HG03432 (cell line): Measurements from ENCODE around the gene NPVF.

Experiments
- ATAC-seq: cut with Tn5 transposase; IDR thresholded peaks from one replicate; pipeline ENCODE4 v1.9.1; 2021; ENCODE audit warnings: mild to moderate bottlenecking, moderate library complexity; ENCODE audit not compliant: unreplicated experiment

Gene NPVF, protein sequence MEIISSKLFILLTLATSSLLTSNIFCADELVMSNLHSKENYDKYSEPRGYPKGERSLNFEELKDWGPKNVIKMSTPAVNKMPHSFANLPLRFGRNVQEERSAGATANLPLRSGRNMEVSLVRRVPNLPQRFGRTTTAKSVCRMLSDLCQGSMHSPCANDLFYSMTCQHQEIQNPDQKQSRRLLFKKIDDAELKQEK

DNA sequence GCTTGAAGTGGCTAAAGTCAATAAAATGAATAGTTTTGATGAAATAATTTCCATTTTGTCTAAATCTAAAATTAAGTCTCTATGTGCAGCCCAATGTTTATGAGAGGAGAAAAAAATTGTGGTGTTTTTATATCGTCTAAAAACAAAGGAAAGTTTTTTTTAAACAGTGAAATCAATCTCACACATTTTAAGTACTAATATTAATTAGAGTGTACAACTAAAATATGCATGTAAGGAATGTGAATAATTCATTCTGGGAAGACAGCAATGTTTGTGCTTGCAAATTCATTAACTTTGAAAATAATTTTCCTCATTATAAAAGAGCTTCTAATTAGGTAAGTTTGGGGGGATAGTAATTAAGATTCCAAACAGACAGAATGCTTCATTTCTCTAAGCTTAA lies at the start of gene NPVF:
TSS of gene NPVF (minus strand) at position 101 of the 400 bp plus-strand sequence. CDS start at position 54, 47 bp downstream.
- no peak for ATAC-seq

DNA sequence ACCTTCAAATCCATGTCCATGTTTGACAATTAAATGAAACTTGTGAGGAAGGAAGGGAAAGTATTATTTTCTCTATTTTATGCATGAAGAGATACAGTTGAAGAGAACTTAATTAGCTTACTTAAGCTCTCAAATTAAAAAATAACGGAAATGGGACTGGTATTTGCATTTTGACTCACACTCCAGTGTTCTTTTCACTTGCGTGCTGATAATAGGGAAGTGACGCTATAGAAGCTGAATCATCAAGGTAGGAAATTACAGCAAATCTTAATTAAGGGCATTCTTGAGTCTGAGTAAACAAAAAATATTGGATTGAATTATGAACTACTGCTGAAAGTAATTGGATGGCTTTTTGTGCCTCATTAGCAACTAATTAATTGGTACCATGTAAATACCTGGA lies 44.0 kb upstream of the NPVF start:
- ATAC-seq = no peak

DNA sequence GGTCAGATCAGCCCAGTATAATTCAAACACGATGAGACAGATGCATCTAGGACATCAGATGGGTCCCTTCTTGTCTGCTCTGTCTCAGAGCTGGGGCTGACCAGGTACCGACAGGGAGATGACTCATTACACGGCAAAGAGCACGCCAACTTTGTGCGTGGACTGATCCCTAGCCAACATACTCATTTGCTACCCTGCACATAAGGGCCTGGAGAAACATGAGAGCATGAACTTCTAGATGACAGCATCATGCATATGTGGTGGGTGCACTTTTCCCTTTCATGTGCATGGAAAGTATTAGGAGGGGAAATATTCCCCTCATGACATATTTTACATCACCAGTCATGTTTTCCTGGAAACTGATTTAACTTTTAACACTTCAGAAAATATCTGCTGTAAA lies 35.1 kb upstream of the NPVF start:
- ATAC-seq = no peak

DNA sequence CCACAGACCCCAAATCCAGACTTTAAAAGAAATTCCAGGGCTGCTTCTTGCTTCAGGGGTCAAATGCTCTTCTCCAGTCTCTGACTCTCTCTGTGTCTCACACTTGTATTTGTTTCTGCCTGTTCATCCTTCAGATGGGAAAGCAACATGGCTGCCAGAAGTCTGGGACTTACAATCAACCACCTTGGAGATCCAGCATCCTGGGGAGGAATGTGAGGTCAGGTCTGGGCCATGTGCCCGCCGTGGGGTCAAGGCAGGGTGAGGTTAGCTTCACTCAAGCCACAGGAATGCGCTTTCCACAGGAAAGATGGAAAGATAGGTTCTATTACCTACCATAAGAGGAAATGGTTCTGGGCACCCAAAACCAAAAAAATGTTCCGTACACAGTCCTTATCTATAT lies 34.3 kb upstream of the NPVF start:
- ATAC-seq = no peak

DNA sequence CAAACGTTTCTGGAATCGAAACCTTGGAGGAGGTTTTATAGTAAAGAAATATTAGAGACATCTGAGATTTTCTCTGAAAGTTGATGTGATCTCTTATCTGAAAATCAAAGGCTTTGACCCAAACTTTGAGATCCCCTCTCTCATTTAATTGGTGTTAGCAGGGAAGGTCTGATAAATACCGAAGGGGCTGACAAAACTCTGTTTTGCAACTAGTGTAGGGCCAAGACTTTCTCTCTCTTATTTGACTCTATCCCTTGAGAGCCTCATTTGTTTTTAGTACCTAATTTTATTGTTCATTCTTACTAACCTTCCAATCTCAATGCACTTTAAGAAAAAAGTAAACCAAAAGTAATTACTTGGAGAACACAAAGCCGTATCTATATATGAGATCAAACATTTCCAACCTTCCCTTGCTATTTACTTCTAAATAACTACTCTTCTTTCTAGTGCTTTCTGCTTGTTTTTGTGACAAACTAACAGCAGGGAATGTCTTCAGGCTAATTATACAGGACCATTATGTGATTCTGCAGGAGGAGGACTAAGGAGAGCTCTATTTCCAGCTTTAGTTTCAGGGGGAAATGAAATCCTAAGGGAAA lies 33.4 kb upstream of the NPVF start:
- ATAC-seq = no peak

DNA sequence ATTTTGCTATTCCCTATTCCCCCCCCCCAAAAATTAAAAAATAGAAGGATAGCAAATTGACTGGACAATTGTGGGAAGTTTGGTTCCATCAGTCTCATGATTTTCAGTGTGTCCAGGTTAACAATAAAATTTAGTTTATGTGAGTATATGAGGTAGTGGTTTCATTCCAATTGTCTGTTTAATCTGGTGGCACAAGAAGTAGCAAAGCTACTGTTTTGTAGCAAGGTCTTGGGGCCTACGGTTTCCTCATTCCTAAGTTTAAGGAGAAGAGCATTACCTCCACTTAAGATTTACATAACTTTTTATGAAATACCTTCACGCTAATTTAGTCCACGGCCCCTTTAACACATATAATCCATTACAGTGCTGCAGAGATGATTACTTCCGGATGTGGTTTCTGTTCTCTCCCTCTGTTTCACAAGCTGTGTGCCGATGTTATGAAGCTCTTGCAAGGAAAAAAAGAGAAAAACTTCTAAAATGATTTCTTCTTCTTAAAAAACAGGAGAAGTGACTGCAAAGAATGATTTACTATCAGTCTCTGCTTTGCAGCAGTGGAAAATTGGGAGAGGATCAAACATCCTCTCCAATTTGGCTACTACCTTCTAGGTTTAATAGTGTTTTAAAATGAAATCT lies 32.7 kb upstream of the NPVF start:
- ATAC-seq = peak; percentile 82

DNA sequence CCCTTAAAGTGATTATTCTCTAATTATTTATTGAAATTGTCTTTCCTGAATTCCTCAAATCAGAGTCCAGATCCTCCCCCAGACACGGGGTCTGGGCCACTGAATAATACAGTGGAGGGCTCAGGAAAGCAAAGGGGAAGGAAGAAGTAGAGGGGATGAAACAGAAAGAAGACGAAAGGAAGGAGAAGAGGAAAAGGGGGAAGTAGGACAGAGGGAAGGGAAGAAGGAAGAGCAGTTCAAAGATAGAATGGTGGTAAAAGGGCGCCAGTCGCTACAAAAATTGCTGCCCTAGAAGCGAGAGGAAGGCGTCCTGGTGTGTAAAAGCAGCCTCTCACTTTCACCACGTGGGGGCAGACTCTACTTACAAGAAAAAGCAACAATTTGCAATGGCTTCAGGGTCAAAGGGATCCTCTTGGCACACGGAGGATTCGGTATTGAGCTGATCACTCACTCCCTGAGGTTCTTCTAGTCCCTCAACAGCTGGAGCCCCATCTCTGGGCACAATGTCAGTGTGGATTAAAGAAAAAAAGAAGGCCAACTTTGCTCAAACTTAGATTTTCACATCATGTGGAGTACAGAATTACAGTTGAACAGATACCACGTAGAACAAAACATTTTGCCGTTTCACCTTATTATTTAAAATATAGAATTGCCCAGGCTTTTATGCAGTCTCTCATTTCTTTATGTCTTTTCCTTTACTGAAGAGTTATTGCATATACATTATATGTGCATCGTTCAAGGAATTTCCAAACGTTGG lies 31.4 kb upstream of the NPVF start:
- ATAC-seq = peak; percentile 80

DNA sequence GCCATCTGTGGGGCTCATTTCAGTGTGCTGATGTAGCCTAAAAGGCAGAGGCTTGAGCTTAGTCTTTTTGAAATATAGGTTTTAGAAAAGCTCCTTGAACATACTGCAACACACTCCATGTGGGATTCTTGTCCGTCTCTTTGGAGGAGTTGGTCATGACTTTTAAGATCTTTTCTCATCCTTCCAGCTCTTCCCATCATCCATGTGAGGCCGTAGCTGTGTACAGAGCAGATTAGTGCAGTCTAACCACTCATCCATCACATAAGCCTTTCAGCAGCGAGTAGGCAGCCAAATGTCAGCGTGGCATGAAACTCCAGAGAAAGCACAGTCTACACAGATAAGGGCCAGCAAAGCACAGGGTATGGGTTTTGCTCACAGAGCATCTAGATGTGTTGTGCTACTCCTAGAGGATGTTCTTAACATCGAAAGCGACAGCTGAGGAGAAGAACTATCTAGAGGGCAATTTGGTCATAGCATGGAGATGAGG lies 28.1 kb upstream of the NPVF start:
- no peak for ATAC-seq

DNA sequence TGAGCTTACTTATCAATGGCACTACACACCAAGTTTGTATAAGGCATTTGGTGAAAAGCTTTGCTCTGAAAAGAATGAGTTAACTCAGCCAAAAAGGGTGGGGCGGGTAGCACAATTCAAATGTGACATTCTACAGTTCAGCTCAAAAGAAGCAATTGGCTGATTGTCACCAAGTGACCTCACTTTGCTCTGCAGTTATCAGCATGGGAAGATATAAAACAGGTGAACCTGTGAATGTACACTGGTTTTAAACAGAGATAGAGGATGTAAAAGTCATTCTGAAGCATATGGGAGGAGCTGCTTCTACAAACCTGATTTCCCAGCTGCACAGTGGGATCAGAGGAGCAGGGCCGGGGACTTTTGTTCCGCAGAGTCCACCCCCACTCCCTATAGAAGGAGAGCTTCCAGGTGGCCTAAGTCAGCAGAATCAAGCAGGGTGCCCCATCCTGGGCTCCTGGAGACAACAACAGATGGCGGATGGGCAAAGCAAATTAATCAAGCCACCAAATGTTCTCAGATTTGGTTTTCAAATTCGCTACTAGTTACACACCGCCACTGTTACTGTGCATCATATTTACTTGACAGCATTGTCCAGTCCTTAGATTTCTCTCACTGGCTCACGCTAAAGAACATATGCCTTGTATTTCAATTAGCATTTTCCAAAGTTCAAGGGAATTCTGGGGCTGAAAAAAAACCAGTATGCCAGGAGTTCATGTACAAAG lies 27.5 kb upstream of the NPVF start:
- ATAC-seq = no peak

DNA sequence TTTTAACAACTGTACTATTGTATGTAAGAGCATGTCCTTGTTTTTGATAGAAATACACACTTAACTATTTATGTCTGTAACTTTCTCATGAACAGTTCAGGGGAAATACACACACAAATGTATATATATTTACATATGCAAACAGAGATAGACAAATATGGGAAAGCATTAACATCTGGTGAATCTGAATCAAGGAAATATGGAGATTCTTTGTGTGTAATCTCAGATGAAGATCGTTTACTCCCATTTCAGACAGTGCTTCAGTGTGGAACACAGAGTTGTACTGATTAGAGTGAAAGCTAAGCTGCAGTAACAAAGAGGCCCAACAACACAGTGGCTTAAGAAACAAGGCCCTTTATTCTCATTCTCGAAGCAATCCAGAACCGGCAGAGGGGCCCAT lies 26.3 kb upstream of the NPVF start:
- ATAC-seq = no peak

DNA sequence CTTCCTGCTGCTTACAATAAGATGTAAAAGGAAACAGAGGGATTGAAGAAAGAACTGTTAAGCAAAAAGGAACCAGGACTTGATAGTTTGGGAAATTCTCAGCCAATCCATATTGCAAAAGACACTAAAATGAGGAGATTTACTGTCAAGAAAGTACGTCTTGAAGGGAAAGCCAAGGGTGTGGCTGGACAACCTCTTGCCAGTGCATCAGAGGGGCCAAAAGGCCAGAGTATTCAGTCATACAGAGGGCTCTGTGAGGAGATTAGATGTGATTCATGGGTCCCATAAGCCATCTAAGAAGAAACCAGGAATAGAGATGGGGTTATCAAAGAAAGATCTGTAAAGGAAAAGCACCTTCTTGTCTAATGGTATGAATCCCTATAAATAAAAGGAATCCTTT lies 25.4 kb upstream of the NPVF start:
- no peak for ATAC-seq

DNA sequence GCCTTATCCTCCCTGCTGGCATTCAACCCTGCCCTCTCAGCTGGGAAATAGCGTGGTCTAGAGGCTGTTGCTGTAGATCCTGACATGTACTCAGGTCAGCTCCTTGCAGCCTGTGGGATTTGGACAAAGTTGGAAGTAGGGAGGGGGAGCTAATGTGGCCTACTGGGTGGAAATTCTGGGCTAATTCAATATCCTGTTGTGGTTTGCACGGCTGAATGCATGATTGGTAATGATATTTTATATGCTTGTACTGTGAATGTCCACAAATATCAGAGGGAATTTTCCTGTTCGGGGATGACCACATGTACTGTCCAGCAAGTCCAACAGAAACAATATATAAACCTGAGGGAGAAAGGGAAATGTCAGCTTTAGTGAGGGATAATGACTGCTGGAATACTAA lies 22.1 kb upstream of the NPVF start:
- no peak for ATAC-seq

DNA sequence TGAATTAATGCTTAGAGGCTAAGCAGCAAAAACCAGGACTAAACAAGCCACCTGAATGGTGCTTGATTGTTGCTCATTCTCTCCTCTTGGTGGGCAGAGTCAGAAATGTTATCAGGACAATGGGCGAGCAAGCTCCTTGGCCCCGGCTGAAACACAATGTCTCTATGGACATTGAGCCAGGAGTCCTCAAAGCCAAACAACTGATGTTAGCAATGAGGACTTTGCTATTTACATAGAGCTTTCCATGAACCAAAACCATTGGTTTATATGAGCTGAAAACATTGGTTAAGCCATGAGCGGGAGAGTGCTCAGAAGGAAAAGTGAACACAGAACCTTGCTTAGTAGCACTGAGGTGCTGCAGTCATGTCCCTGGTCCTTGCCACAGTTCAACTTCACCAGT lies 21.5 kb upstream of the NPVF start:
- no peak for ATAC-seq

DNA sequence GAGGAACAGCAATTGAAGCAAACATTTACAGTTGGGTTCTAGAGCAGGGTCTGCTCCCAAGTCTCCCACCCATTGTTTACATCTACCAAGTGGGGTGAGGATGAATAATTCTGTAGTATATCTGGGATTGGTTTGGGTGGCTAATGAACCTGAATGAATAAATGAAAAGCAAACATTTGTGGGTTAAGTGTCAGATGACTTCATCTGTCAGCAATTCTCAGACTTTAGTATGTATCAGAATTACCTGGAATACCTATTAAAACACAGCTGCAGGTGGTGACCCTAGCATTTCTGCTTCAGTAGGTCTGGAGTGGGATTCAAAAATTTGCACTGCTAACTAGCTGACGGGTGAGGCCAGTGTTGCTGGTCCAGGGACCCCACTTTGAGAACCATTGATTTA lies 18.0 kb upstream of the NPVF start:
- ATAC-seq = no peak

DNA sequence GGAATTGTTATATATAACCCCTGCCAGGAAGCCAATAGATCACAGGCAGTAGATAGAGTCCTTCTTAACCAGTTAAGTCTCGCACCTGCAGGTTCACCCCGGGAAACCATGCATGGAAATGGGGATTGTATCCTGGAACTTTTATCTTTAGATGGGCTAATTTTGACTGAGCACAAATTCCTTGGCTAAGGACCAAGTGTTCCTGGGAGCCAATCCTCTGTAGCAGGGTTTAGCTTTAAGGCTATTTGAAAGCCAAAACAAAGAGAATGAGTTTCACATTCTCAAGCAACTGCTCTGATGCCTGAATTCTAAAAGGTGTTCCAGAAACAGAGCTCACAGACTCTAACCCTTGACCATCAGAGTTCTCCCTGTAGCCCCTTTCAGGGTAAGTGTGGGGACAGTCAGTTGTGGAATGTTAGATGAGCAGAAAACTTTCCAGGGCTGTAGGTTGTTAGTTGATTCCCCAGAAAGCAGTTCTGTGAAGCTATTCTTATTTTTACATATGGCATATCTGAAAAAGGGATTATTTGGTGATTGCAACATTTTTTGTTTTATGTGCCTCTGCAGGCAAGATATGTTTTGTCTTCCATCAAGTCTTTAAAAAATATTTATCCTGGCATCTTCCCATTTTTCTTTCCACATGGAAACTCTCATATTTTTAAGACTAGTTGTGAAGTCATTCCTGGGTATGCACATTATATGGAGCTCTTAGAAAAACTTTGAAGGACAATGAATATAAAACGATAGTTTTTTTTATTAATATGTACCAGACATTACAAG lies 16.2 kb upstream of the NPVF start:
- ATAC-seq = no peak

DNA sequence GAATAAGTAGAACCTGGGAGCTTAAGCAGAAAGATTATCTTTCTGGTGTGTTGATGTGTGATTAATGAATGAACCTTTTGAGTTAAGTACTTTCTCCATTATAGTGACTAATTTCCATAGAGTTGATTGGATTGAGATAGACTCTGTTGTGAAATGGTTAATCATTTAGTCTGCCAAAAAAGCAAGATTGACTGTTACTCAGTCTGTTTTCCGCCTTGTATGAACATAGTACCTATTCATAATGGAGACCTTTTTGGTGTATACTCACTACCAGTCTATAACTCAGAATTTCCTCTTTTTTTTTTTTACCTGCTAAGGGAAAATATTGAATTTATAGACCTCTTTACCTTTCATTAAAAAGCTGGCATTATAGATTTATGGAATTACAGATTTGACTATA lies 14.4 kb upstream of the NPVF start:
- no peak for ATAC-seq

DNA sequence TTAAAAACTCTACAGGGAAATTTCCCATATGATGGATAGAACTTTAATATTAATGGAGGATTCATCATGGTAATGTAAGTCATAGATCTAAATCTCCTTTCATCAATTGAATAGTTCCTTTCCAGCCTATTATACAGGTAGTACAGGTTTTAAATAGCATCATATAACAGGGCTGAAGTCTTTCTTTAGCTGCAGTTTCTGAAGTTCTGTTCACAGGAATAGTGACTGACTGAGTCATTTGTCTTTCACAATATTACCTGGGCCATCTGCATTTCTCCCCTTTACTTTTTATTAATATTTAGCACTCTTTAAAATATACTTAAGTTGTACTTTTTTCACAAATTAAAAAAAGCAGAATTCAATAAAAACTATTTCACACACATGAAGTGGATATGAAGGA lies 12.6 kb upstream of the NPVF start:
- ATAC-seq = no peak

DNA sequence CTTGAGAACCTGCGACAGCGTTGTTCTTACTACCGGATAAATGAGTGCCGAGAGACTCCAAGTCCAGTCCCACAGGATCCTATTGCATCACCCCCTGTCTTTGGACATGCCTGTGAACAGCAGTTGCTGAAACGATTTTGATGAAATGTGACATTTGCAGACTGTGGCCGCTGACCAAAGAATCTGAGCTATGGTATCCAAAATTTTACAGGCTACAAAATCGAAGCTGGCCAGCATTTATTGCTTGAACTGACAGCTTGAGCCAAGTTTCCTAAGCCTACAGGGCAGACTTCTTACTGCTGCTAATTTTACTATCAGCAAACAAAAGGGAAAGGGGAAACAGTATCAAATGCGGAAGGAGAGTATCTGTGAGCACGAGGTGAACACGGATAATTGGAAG lies 12.1 kb upstream of the NPVF start:
- ATAC-seq = no peak

DNA sequence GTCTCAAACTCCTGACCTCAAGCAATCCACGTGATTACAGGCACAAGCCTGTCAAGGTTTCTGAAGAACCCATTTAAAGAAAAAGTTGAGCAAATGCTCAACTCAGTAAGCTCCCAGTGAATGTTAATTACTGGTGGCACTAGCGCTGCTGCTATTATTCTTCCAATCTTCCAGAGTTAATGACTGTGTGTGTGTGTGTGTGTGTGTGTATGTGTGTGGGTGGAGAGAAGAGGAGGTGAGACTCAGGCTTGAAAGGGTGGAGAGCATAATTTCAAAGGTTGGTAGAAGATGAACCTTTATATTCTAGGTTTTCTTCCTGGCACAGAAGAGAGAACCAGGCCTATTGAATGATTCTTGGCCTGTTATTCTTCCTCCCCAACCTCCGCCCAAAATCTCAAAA lies 11.6 kb upstream of the NPVF start:
- no peak for ATAC-seq

DNA sequence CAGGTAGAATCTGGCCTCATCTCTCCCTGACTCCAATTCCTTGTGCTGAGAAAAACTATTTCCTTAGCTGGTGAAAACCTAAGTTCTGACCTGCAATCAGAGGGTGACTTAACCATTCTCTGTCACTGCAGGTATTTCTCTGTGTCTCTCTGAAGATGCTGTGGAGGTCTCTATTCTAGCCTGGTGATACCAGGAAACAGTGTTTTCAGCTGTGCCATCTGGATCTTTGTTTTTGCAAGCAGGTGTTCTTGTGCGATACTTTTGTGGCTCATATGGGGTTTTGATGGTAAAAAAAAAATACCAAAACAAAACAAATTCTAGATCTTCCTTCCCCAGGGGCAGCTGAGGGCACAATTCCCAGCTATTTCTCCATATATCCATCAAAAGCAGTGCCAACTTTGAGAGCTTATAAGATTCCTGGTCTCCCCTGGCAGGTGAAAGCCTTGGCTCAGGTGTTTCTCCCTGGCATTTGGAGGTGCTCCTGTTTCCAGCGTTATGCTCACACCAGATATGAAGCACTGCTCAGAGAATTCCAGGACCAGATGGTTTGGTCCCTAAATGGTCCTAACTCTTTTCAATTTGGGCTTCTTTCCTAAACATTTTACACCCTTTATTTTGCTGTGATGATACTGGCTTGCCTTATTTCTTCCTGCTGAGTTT lies 9.9 kb upstream of the NPVF start:
- ATAC-seq = no peak
